IMR-90 (cell line): ENCODE data around the gene CTIF.
A peak's percentile ranks its signal among the peaks of the same experiment; 100 is the strongest.

ENCODE experiments used
- BHLHE40 ChIP-seq: fragments of 150-350 bp; IDR thresholded peaks from 2 replicates; pipeline ENCODE4 v1.6.1; 2016; ENCODE audit warnings: mild to moderate bottlenecking, low read depth, low read length
- CEBPB ChIP-seq: IDR thresholded peaks from 2 replicates; pipeline ENCODE4 v1.6.1; 2012; ENCODE audit warnings: low read depth, low read length, improper control_type of control experiment
- CHD1 ChIP-seq: IDR thresholded peaks from 2 replicates; pipeline ENCODE4 v1.6.1; 2012; ENCODE audit warnings: low read depth, low read length, improper control_type of control experiment
- CTCF ChIP-seq: conservative IDR thresholded peaks from 2 replicates; pipeline ENCODE4 v1.5.1; 2012; ENCODE audit warnings: mild to moderate bottlenecking, low read depth, low read length, improper control_type of control experiment
- ELK1 ChIP-seq: fragments of 150-350 bp; IDR thresholded peaks from 2 replicates; pipeline ENCODE4 v1.6.1; 2016; ENCODE audit warnings: low read depth, mild to moderate bottlenecking, low read length, moderate library complexity, borderline replicate concordance
- FOS ChIP-seq: fragments of 150-350 bp; IDR thresholded peaks from 2 replicates; pipeline ENCODE4 v1.6.1; 2016; ENCODE audit warnings: low read depth, low read length
- MXI1 ChIP-seq: IDR thresholded peaks from 2 replicates; pipeline ENCODE4 v1.6.1; 2012; ENCODE audit warnings: low read depth, mild to moderate bottlenecking, low read length, moderate library complexity, borderline replicate concordance
- POLR2A ChIP-seq: IDR thresholded peaks from 2 replicates; pipeline ENCODE4 v1.6.1; 2012; ENCODE audit warnings: mild to moderate bottlenecking, low read depth, low read length
- RCOR1 ChIP-seq: IDR thresholded peaks from 2 replicates; pipeline ENCODE4 v1.6.1; 2012; ENCODE audit warnings: mild to moderate bottlenecking, low read length, improper control_type of control experiment; ENCODE audit not compliant: insufficient replicate concordance
- RFX5 ChIP-seq: IDR thresholded peaks from 2 replicates; pipeline ENCODE4 v1.8.0; 2012; ENCODE audit warnings: low read depth, mild to moderate bottlenecking, low read length, moderate library complexity
- SMC3 ChIP-seq: fragments of 150-350 bp; IDR thresholded peaks from 2 replicates; pipeline ENCODE4 v1.6.1; 2016; ENCODE audit warnings: low read depth, mild to moderate bottlenecking, antibody characterized with exemption, low read length, moderate library complexity
- USF2 ChIP-seq: fragments of 150-350 bp; IDR thresholded peaks from 2 replicates; pipeline ENCODE4 v1.6.1; 2017; ENCODE audit warnings: mild to moderate bottlenecking, antibody characterized with exemption, low read length, low read depth

GRCh38 chr18:48563027-48563426 lies 24.2 kb downstream of the CTIF start:
- no peak for TF ChIP-seq CTCF
- no peak for TF ChIP-seq POLR2A
- no peak for TF ChIP-seq RCOR1
- TF ChIP-seq FOS: peak; percentile 76
- TF ChIP-seq ELK1: no peak
- no peak for TF ChIP-seq RFX5
- no peak for TF ChIP-seq BHLHE40
- no peak for TF ChIP-seq USF2
- TF ChIP-seq MXI1: no peak
- TF ChIP-seq CEBPB: no peak
- TF ChIP-seq SMC3: peak; percentile 16; the same call in 1 of the 2 replicates
- TF ChIP-seq CHD1: no peak
